SK-N-SH treated with all-trans-retinoic acid at 6 μM for 48 hours (cell line): Measurements from ENCODE around the gene SASH1.

Experiments
- ATAC-seq: fragments of 200-7000 bp; cut with Tn5 transposase; 3 replicates; pipeline ENCODE4 v1.9.1; 2020; ENCODE audit warnings: mild to moderate bottlenecking, moderate library complexity
- ARNTL ChIP-seq: fragments of 450-650 bp; formaldehyde crosslinking; IDR thresholded peaks from 2 replicates; pipeline ENCODE4 v1.5.0; 2020; ENCODE audit warnings: low read depth, mild to moderate bottlenecking, moderate library complexity, borderline replicate concordance
- BACH2 ChIP-seq: fragments of 250-450 bp; sonication (Bioruptor Pico); IDR thresholded peaks from 2 replicates; pipeline ENCODE4 v1.9.0; 2021; ENCODE audit warnings: mild to moderate bottlenecking, borderline replicate concordance
- CSDC2 ChIP-seq: fragments of 250-450 bp; sonication (Bioruptor Pico); IDR thresholded peaks from 2 replicates; pipeline ENCODE4 v1.5.0; 2020; ENCODE audit warnings: mild to moderate bottlenecking, moderate library complexity
- CSRNP3 ChIP-seq: fragments of 250-450 bp; sonication (Bioruptor Pico); IDR thresholded peaks from 2 replicates; pipeline ENCODE4 v1.5.1; 2021; ENCODE audit warnings: mild to moderate bottlenecking, moderate library complexity
- ESRRG ChIP-seq: fragments of 250-450 bp; sonication (Bioruptor Pico); IDR thresholded peaks from 2 replicates; pipeline ENCODE4 v1.6.1; 2021; ENCODE audit warnings: mild to moderate bottlenecking
- GLIS3 ChIP-seq: fragments of 250-450 bp; sonication (Bioruptor Pico); IDR thresholded peaks from 2 replicates; pipeline ENCODE4 v1.5.0; 2020; ENCODE audit warnings: mild to moderate bottlenecking, moderate library complexity
- ISL1 ChIP-seq: fragments of 250-450 bp; sonication (Bioruptor Pico); IDR thresholded peaks from 2 replicates; pipeline ENCODE4 v2.1.2; 2022; ENCODE audit warnings: mild to moderate bottlenecking, moderate library complexity
- OSR1 ChIP-seq: fragments of 250-450 bp; sonication (Bioruptor Pico); IDR thresholded peaks from 2 replicates; pipeline ENCODE4 v1.8.0; 2022; ENCODE audit warnings: moderate library complexity, mild to moderate bottlenecking, inconsistent platforms
- PPARA ChIP-seq: fragments of 250-450 bp; sonication (Bioruptor Pico); IDR thresholded peaks from 2 replicates; pipeline ENCODE4 v1.5.0; 2020; ENCODE audit warnings: mild to moderate bottlenecking, borderline replicate concordance
- RARB ChIP-seq: fragments of 250-450 bp; sonication (Bioruptor Pico); IDR thresholded peaks from 2 replicates; pipeline ENCODE4 v1.8.0; 2021; ENCODE audit warnings: mild to moderate bottlenecking, moderate library complexity
- SNAI2 ChIP-seq: fragments of 250-450 bp; sonication (Bioruptor Pico); IDR thresholded peaks from 2 replicates; pipeline ENCODE4 v1.5.0; 2020; ENCODE audit warnings: mild to moderate bottlenecking, moderate library complexity
- TCF4 ChIP-seq: fragments of 250-450 bp; sonication (Bioruptor Pico); IDR thresholded peaks from 2 replicates; pipeline ENCODE4 v1.8.0; 2021; ENCODE audit warnings: mild to moderate bottlenecking, moderate library complexity, borderline replicate concordance
- TOX ChIP-seq: fragments of 250-450 bp; sonication (Bioruptor Pico); IDR thresholded peaks from 2 replicates; pipeline ENCODE4 v1.8.0; 2021; ENCODE audit warnings: mild to moderate bottlenecking, moderate library complexity, borderline replicate concordance
- TSHZ2 ChIP-seq: fragments of 250-450 bp; sonication (Bioruptor Pico); IDR thresholded peaks from 2 replicates; pipeline ENCODE4 v1.5.0; 2020; ENCODE audit warnings: mild to moderate bottlenecking, moderate library complexity
- ZC3H10 ChIP-seq: fragments of 250-450 bp; sonication (Bioruptor Pico); IDR thresholded peaks from 2 replicates; pipeline ENCODE4 v1.5.1; 2021; ENCODE audit warnings: mild to moderate bottlenecking, moderate library complexity
- ZFP3 ChIP-seq: fragments of 250-450 bp; sonication (Bioruptor Pico); IDR thresholded peaks from 2 replicates; pipeline ENCODE4 v1.5.0; 2020; ENCODE audit warnings: mild to moderate bottlenecking, moderate library complexity
- ZFP30 ChIP-seq: fragments of 450-650 bp; formaldehyde crosslinking; IDR thresholded peaks from 2 replicates; pipeline ENCODE4 v1.5.0; 2022; ENCODE audit warnings: mild to moderate bottlenecking, moderate library complexity
- ZNF565 ChIP-seq: fragments of 450-650 bp; formaldehyde crosslinking; conservative IDR thresholded peaks from 2 replicates; pipeline ENCODE4 v1.5.0; 2020; ENCODE audit warnings: low read depth, mild to moderate bottlenecking, moderate library complexity
- ZNF70 ChIP-seq: fragments of 450-650 bp; formaldehyde crosslinking; IDR thresholded peaks from 2 replicates; pipeline ENCODE4 v1.5.0; 2020; ENCODE audit warnings: mild to moderate bottlenecking, moderate library complexity
- ZNF8 ChIP-seq: fragments of 450-650 bp; formaldehyde crosslinking; IDR thresholded peaks from 2 replicates; pipeline ENCODE4 v1.5.0; 2020; ENCODE audit warnings: mild to moderate bottlenecking, moderate library complexity
- TF ChIP-seq, protein P1 (sequence below): fragments of 250-450 bp; sonication (Bioruptor Pico); IDR thresholded peaks from 2 replicates; pipeline ENCODE4 v1.8.0; 2020; ENCODE audit warnings: mild to moderate bottlenecking, moderate library complexity, borderline replicate concordance
- TF ChIP-seq, protein P2 (sequence below): fragments of 250-450 bp; sonication (Bioruptor Pico); IDR thresholded peaks from 2 replicates; pipeline ENCODE4 v1.8.0; 2021; ENCODE audit warnings: low read depth, mild to moderate bottlenecking, moderate library complexity, borderline replicate concordance
- TF ChIP-seq, protein P3 (sequence below): fragments of 250-450 bp; sonication (Bioruptor Pico); IDR thresholded peaks from 2 replicates; pipeline ENCODE4 v1.5.1; 2020; ENCODE audit warnings: low read depth, mild to moderate bottlenecking, moderate library complexity

Gene SASH1

DNA sequence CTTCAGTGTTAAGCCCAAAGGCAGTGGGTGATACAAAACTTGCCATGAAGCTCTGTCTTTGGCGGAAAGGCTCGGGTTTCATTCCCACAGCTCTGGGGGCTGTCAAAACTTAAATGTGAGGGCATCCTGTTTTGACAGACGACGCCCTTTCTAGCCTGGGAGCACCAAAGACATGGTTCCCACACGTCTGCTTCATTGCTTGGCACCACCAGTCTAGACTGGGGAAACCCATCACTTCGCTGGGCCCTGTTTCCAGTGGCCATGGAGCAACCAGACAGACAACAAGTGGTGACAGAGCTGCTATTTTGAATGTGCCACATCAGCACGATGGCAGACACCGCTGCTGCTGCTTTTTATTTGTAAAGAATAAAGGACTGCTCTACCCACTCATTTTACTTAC is 127.5 kb downstream of the SASH1 start:
- TF ChIP-seq, protein P1, sequence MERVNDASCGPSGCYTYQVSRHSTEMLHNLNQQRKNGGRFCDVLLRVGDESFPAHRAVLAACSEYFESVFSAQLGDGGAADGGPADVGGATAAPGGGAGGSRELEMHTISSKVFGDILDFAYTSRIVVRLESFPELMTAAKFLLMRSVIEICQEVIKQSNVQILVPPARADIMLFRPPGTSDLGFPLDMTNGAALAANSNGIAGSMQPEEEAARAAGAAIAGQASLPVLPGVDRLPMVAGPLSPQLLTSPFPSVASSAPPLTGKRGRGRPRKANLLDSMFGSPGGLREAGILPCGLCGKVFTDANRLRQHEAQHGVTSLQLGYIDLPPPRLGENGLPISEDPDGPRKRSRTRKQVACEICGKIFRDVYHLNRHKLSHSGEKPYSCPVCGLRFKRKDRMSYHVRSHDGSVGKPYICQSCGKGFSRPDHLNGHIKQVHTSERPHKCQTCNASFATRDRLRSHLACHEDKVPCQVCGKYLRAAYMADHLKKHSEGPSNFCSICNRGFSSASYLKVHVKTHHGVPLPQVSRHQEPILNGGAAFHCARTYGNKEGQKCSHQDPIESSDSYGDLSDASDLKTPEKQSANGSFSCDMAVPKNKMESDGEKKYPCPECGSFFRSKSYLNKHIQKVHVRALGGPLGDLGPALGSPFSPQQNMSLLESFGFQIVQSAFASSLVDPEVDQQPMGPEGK (CRISPR knock-in tag), result no peak
- no peak for TF ChIP-seq RARB (CRISPR knock-in tag)
- TF ChIP-seq TSHZ2 (CRISPR knock-in tag), result no peak
- TF ChIP-seq ZNF565 (CRISPR knock-in tag), result no peak
- TF ChIP-seq ISL1 (CRISPR knock-in tag), result no peak
- TF ChIP-seq ARNTL, result no peak
- no peak for TF ChIP-seq ZC3H10 (CRISPR knock-in tag)
- TF ChIP-seq TOX (CRISPR knock-in tag), result no peak
- no peak for TF ChIP-seq OSR1 (CRISPR knock-in tag)
- TF ChIP-seq, protein P2, sequence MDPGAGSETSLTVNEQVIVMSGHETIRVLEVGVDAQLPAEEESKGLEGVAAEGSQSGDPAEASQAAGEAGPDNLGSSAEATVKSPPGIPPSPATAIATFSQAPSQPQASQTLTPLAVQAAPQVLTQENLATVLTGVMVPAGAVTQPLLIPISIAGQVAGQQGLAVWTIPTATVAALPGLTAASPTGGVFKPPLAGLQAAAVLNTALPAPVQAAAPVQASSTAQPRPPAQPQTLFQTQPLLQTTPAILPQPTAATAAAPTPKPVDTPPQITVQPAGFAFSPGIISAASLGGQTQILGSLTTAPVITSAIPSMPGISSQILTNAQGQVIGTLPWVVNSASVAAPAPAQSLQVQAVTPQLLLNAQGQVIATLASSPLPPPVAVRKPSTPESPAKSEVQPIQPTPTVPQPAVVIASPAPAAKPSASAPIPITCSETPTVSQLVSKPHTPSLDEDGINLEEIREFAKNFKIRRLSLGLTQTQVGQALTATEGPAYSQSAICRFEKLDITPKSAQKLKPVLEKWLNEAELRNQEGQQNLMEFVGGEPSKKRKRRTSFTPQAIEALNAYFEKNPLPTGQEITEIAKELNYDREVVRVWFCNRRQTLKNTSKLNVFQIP, result no peak
- no peak for TF ChIP-seq PPARA (CRISPR knock-in tag)
- TF ChIP-seq ESRRG, result no peak
- no peak for TF ChIP-seq BACH2 (CRISPR knock-in tag)
- TF ChIP-seq ZFP3 (CRISPR knock-in tag), result no peak
- no peak for TF ChIP-seq GLIS3 (CRISPR knock-in tag)
- TF ChIP-seq CSRNP3 (CRISPR knock-in tag), result no peak
- no peak for TF ChIP-seq TCF4 (CRISPR knock-in tag)
- TF ChIP-seq ZNF70 (CRISPR knock-in tag), result no peak
- no peak for ATAC-seq

DNA sequence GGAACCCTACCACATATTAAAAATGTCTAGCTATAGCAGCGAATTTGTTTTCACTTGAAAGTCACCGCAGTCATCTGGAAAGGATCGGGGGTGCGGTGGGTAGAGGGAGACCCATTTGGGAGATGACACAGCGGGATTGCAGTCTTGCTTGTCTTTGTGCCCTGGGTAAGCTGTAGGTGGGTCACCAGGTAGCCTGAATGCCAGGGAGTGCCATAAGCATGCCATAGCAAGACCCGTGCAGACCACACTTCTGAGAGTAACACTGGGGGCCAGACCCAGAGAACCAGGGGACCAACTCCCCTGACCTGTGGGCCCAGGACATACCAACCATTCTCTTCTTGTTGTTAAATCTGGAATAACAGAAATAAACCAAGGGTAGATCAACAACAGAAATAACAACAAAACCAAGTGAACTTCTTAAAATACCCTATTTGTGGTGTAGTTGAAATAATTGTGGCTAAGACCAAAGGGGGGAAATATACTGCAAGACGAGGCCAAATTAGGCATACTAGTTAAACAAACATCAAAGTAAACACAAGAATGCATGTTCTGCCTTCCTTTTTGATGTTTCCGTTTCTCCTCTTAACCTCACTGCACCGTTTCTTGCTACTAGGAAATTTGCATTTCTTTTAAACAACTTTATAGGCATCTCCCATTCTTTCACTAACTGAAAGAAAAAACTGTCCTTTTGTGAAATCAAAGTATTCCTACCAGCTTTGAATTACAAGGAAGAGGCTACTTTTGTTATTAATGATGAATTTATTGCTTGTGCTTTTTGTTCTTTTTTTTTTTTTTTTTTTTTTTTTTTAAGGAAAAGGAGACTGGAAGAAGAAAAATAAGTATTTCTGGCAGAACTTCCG is 128.2 kb downstream of the SASH1 start:
- TF ChIP-seq RARB (CRISPR knock-in tag), result no peak
- no peak for TF ChIP-seq SNAI2 (CRISPR knock-in tag)
- no peak for TF ChIP-seq ESRRG
- TF ChIP-seq OSR1 (CRISPR knock-in tag), result no peak
- TF ChIP-seq ZFP3 (CRISPR knock-in tag), result no peak
- no peak for TF ChIP-seq CSRNP3 (CRISPR knock-in tag)
- no peak for ATAC-seq

DNA sequence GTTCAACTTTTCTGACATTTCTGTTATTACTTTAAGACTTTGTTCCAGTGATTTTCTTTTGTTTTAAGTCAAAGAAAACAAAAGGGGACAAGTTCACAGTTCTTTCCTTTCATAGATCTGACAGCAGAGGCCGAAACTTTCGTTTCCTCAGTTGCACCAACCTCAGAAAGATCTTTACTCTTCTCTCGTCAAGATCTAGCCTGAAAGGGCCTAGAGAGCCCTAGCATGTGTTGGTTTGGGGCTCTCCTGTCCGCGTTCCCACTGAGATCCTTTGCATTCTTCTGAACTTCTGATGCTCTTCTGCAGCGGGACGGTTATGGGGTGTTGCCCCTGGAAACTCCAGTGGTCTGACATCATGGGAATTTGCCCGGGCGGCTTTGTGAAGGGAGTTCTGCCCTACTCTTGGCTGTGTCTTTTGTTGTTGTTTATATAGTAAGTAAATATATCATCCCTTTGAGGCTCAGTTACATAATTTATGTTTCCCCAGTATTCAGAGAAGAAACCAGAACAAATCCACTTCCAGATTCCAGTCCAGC is 129.1 kb downstream of the SASH1 start:
- ATAC-seq, result no peak
- TF ChIP-seq GLIS3 (CRISPR knock-in tag), result no peak
- TF ChIP-seq, protein P3, sequence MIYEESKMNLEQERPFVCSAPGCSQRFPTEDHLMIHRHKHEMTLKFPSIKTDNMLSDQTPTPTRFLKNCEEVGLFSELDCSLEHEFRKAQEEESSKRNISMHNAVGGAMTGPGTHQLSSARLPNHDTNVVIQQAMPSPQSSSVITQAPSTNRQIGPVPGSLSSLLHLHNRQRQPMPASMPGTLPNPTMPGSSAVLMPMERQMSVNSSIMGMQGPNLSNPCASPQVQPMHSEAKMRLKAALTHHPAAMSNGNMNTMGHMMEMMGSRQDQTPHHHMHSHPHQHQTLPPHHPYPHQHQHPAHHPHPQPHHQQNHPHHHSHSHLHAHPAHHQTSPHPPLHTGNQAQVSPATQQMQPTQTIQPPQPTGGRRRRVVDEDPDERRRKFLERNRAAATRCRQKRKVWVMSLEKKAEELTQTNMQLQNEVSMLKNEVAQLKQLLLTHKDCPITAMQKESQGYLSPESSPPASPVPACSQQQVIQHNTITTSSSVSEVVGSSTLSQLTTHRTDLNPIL (CRISPR knock-in tag), result no peak
- no peak for TF ChIP-seq BACH2 (CRISPR knock-in tag)
- TF ChIP-seq ZNF8, result no peak
- TF ChIP-seq SNAI2 (CRISPR knock-in tag), result no peak
- no peak for TF ChIP-seq ZC3H10 (CRISPR knock-in tag)
- TF ChIP-seq ZNF565 (CRISPR knock-in tag), result no peak
- TF ChIP-seq TSHZ2 (CRISPR knock-in tag), result no peak
- TF ChIP-seq ARNTL, result no peak
- no peak for TF ChIP-seq ESRRG
- TF ChIP-seq ZNF70 (CRISPR knock-in tag), result no peak
- no peak for TF ChIP-seq ISL1 (CRISPR knock-in tag)
- no peak for TF ChIP-seq ZFP30 (CRISPR knock-in tag)
- no peak for TF ChIP-seq CSDC2 (CRISPR knock-in tag)
